Keratinocyte (primary cell): ENCODE measurements around the gene ABHD15. TPM values are rescaled to one million over a fixed set of nuclear protein-coding genes. Genes with fewer than 3 reads are reported as not detected.

Source experiments
- DNase-seq: peaks from one replicate; pipeline ENCODE4 v3.0.0-alpha.2; 2011; ENCODE audit warnings: low read depth, missing footprints, low spot score
- FAIRE-seq: peaks from 2 replicates; lab custom pipeline; 2011; peaks lifted over from hg19 to GRCh38; lab: Jason Lieb, UNC
- H2AFZ ChIP-seq: 2 replicates; pipeline ENCODE4 v1.6.0; 2012; ENCODE audit warnings: low read length, control low read depth, inconsistent platforms; ENCODE audit not compliant: control insufficient read depth
- H3K27ac ChIP-seq: 2 replicates; pipeline ENCODE4 v1.5.1; 2011; ENCODE audit warnings: low read length; ENCODE audit not compliant: control insufficient read depth, insufficient read depth
- H3K27me3 ChIP-seq: 3 replicates; pipeline ENCODE4 v1.6.0; 2011; ENCODE audit warnings: low read length; ENCODE audit not compliant: control insufficient read depth, insufficient read depth; ENCODE audit errors: extremely low read depth
- H3K36me3 ChIP-seq, 2 experiments: 2 replicates in 1 of 2; 3 replicates in 1 of 2; pipeline ENCODE4 v1.5.1; 2011; ENCODE audit warnings: low read length in 2 of 2, mild to moderate bottlenecking in 1 of 2; ENCODE audit not compliant: control insufficient read depth in 2 of 2, insufficient read depth in 2 of 2; ENCODE audit errors: extremely low read depth in 1 of 2
- H3K4me1 ChIP-seq: 3 replicates; pipeline ENCODE4 v1.5.1; 2011; ENCODE audit warnings: low read length; ENCODE audit not compliant: control insufficient read depth, insufficient read depth; ENCODE audit errors: extremely low read depth
- H3K4me2 ChIP-seq: 3 replicates; pipeline ENCODE4 v1.6.0; 2011; ENCODE audit warnings: low read depth, low read length; ENCODE audit not compliant: control insufficient read depth, insufficient read depth; ENCODE audit errors: extremely low read depth
- H3K4me3 ChIP-seq, 3 experiments: fragments of 200-600 bp in 1 of 3; sonication (generic) in 1 of 3; 2 replicates in 2 of 3; 3 replicates in 1 of 3; pipeline ENCODE4 v1.5.1; 2011 to 2016; ENCODE audit warnings: low read length in 3 of 3, mild to moderate bottlenecking in 3 of 3, control low read depth in 2 of 3, inconsistent platforms in 1 of 3, low read depth in 1 of 3, mixed read lengths in 1 of 3, mixed run types in 1 of 3, moderate library complexity in 1 of 3; ENCODE audit not compliant: control insufficient read depth in 2 of 3, insufficient read depth in 2 of 3; ENCODE audit errors: extremely low read depth in 1 of 3
- H3K79me2 ChIP-seq: 2 replicates; pipeline ENCODE4 v1.6.0; 2012; ENCODE audit warnings: low read length; ENCODE audit not compliant: control insufficient read depth, insufficient read depth
- H3K9ac ChIP-seq: 3 replicates; pipeline ENCODE4 v1.6.0; 2011; ENCODE audit warnings: low read length; ENCODE audit not compliant: control insufficient read depth, insufficient read depth; ENCODE audit errors: extremely low read depth
- H3K9me1 ChIP-seq: 3 replicates; pipeline ENCODE4 v1.6.0; 2011; ENCODE audit warnings: low read length; ENCODE audit not compliant: control insufficient read depth, insufficient read depth; ENCODE audit errors: extremely low read depth
- H3K9me3 ChIP-seq: 2 replicates; pipeline ENCODE4 v1.5.1; 2012; ENCODE audit warnings: low read depth, low read length; ENCODE audit not compliant: control insufficient read depth
- H4K20me1 ChIP-seq: 3 replicates; pipeline ENCODE4 v1.6.0; 2011; ENCODE audit warnings: low read length; ENCODE audit not compliant: control insufficient read depth, insufficient read depth; ENCODE audit errors: extremely low read depth
- CTCF ChIP-seq, 3 experiments: IDR thresholded peaks in 1 of 3; conservative IDR thresholded peaks in 1 of 3; optimal IDR thresholded peaks in 1 of 3; 2 replicates in 2 of 3; 3 replicates in 1 of 3; pipeline versions ENCODE3 to v1.5.1; 2011; ENCODE audit warnings: low read length in 3 of 3, mild to moderate bottlenecking in 3 of 3, moderate library complexity in 2 of 3, control low read depth in 1 of 3, inconsistent platforms in 1 of 3; ENCODE audit not compliant: insufficient read depth in 2 of 3; ENCODE audit errors: extremely low read depth in 1 of 3
- EZH2 ChIP-seq: IDR thresholded peaks from one replicate; pipeline ENCODE4 v1.6.1; 2012; ENCODE audit warnings: inconsistent platforms, mild to moderate bottlenecking, low read length, moderate library complexity
- dilution Hi-C: fragments of 300-500 bp; cut with MboI; formaldehyde crosslinking; loops from one replicate; pipeline ENCODE4 v1.7.0; 2020; ENCODE audit warnings: low sequenced_read_pairs; ENCODE audit not compliant: extremely low pct_ligation_motif_present
- polyA plus RNA-seq, 5 experiments: library from polyadenylated mRNA; depleted of rRNA in 3 of 5; stranded (reverse) in 3 of 5; stranded (forward) in 1 of 5; unstranded in 1 of 5; fragments of >200 nt; gene quantifications; 1 replicate in 1 of 5; 2 replicates in 3 of 5; 3 replicates in 1 of 5; pipeline versions ENCODE4 v1.2.1 to v1.2.3, GENCODE V29; 2011 to 2012; ENCODE audit warnings: missing spikeins in 2 of 5, low read depth in 1 of 5, low replicate concordance in 1 of 5

ABHD15 gene
- polyA plus RNA-seq, 1 donor (not counting 4 experiments of a cell fraction or from before 2014, with no cell fraction given), result 6.2 TPM

DNA sequence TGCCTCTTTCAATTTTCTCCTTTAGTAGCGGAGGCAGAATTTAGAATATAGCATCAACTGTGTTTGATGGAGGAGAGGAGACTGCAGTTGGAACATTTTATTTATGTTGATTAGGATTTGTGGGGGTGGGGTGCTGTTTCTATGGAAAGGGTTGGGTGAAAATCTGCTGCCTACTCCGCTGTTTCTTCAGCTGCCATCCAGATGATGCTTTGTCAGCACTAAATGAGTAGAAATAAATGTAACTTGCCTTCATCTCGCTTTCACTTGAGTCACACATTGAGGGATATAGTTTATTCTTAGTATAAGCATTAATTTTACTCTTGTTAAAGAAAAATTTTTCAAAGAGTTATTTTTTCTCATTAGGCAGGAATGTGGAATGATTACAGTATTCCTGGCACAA is 42.1 kb downstream of the ABHD15 start:
- Histone ChIP-seq H3K27ac (no peak overlapping the region), H3K9ac (no peak overlapping the region), H3K4me3 (no peak overlapping the region), H3K9me3 (no peaks in the 10 kb centered on the region), H3K9me1 (no peaks in the 10 kb centered on the region), H3K27me3 (no peaks in the 10 kb centered on the region), H3K36me3 (peaks cover 12 to 18% of the 10 kb centered on the region in 2 experiments), H4K20me1 (no peaks in the 10 kb centered on the region), H3K4me2 (no peak overlapping the region), H3K4me1 (no peaks in the 10 kb centered on the region), H3K79me2 (no peaks in the 10 kb centered on the region), H2AFZ (no peak overlapping the region)
- DNase-seq, result no peak
- TF ChIP-seq EZH2, result no peak
- dilution Hi-C loops, result no loop called here
- FAIRE-seq, result no peak

GRCh38 chr17:29518359-29518758 is 48.5 kb downstream of the ABHD15 start:
- TF ChIP-seq EZH2 (no peak), CTCF (optimal IDR thresholded peaks at IDR 0.05 in 1 of 3, IDR thresholded peaks at IDR 0.05 in 1 of 3, conservative IDR thresholded peaks at IDR 0.05 in 1 of 3; ENCODE audit: extremely low read depth in 1 of 3, insufficient read depth in 2 of 3, low read length in 3 of 3) (no peak)
- no peak overlapping the region for H3K27ac ChIP-seq
- H3K4me1 ChIP-seq, result no peaks in the 10 kb centered on the region
- H4K20me1 ChIP-seq, result no peaks in the 10 kb centered on the region
- H3K9me3 ChIP-seq, result no peaks in the 10 kb centered on the region
- no peak overlapping the region for H2AFZ ChIP-seq
- no peak for DNase-seq
- no peak overlapping the region for H3K4me2 ChIP-seq
- no peak for FAIRE-seq
- no peaks in the 10 kb centered on the region for H3K9me1 ChIP-seq
- H3K36me3 ChIP-seq, result peaks cover 16 to 23% of the 10 kb centered on the region in 2 experiments
- H3K79me2 ChIP-seq, result no peaks in the 10 kb centered on the region
- H3K27me3 ChIP-seq, result no peaks in the 10 kb centered on the region
- no peak overlapping the region for H3K4me3 ChIP-seq
- dilution Hi-C loops, result no loop called here
- no peak overlapping the region for H3K9ac ChIP-seq

GRCh38 chr17:29514792-29515191 is 52.0 kb downstream of the ABHD15 start:
- Histone ChIP-seq H3K4me1 (no peaks in the 10 kb centered on the region), H3K36me3 (peaks cover 16 to 18% of the 10 kb centered on the region in 2 experiments), H3K27ac (no peak overlapping the region), H3K4me3 (no peak overlapping the region), H4K20me1 (no peaks in the 10 kb centered on the region), H3K9ac (no peak overlapping the region), H3K79me2 (no peaks in the 10 kb centered on the region), H3K27me3 (no peaks in the 10 kb centered on the region), H3K9me1 (no peaks in the 10 kb centered on the region), H3K4me2 (no peak overlapping the region), H2AFZ (no peak overlapping the region), H3K9me3 (no peaks in the 10 kb centered on the region)
- DNase-seq (no peak), FAIRE-seq (no peak)
- no peak for TF ChIP-seq CTCF (optimal IDR thresholded peaks at IDR 0.05 in 1 of 3, IDR thresholded peaks at IDR 0.05 in 1 of 3, conservative IDR thresholded peaks at IDR 0.05 in 1 of 3; ENCODE audit: extremely low read depth in 1 of 3, insufficient read depth in 2 of 3, low read length in 3 of 3)
- dilution Hi-C loops, result no loop called here
